H9 (cell line): ENCODE results near the gene RASGRF2. TPM values are rescaled to one million over a fixed set of nuclear protein-coding genes. Genes with fewer than 3 reads are reported as not detected.

Experiments
- DNase-seq: peaks from one replicate; pipeline ENCODE4 v3.0.0-alpha.2; 2017
- H2AFZ ChIP-seq: one replicate; pipeline ENCODE4 v1.6.1; 2013; ENCODE audit warnings: mild to moderate bottlenecking, low read length, control low read depth, moderate library complexity
- H2AK5ac ChIP-seq: 2 replicates; pipeline ENCODE4 v1.6.1; 2013; ENCODE audit warnings: low read length, control low read depth, mixed read lengths; ENCODE audit not compliant: insufficient read length
- H2BK120ac ChIP-seq: one replicate; pipeline ENCODE4 v1.6.1; 2013; ENCODE audit warnings: low read depth, mild to moderate bottlenecking, low read length, control low read depth, inconsistent platforms; ENCODE audit not compliant: poor library complexity, severe bottlenecking
- H2BK12ac ChIP-seq: 2 replicates; pipeline ENCODE4 v1.6.1; 2013; ENCODE audit warnings: low read length, control low read depth, mixed read lengths, low read depth; ENCODE audit not compliant: insufficient read length
- H2BK15ac ChIP-seq: 2 replicates; pipeline ENCODE4 v1.6.1; 2013; ENCODE audit warnings: low read depth, low read length, control low read depth
- H2BK20ac ChIP-seq: one replicate; pipeline ENCODE4 v1.6.1; 2013; ENCODE audit warnings: low read depth, mild to moderate bottlenecking, low read length, control low read depth, inconsistent platforms; ENCODE audit not compliant: poor library complexity, severe bottlenecking
- H2BK5ac ChIP-seq: 2 replicates; pipeline ENCODE4 v1.6.1; 2013; ENCODE audit warnings: low read length, control low read depth, mixed read lengths; ENCODE audit not compliant: insufficient read length
- H3K14ac ChIP-seq: 2 replicates; pipeline ENCODE4 v1.6.1; 2013; ENCODE audit warnings: low read length, control low read depth; ENCODE audit not compliant: insufficient read depth
- H3K18ac ChIP-seq: 2 replicates; pipeline ENCODE4 v1.6.1; 2013; ENCODE audit warnings: low read depth, mild to moderate bottlenecking, mixed read lengths, low read length, control low read depth; ENCODE audit not compliant: insufficient read length
- H3K23ac ChIP-seq: 2 replicates; pipeline ENCODE4 v1.6.1; 2013; ENCODE audit warnings: low read length, control low read depth, mixed read lengths, low read depth; ENCODE audit not compliant: insufficient read length
- H3K23me2 ChIP-seq: 2 replicates; pipeline ENCODE4 v1.6.1; 2013; ENCODE audit warnings: low read depth, mild to moderate bottlenecking, mixed read lengths, low read length, control low read depth; ENCODE audit not compliant: insufficient read length, poor library complexity, severe bottlenecking
- H3K27ac ChIP-seq: 2 replicates; pipeline ENCODE4 v1.5.1; 2013; ENCODE audit warnings: low read length, control low read depth, mixed read lengths, low read depth; ENCODE audit not compliant: insufficient read length
- H3K27me3 ChIP-seq: 2 replicates; pipeline ENCODE4 v1.6.1; 2013; ENCODE audit warnings: low read length, control low read depth, inconsistent platforms; ENCODE audit not compliant: insufficient read depth
- H3K4ac ChIP-seq: 2 replicates; pipeline ENCODE4 v1.6.1; 2013; ENCODE audit warnings: low read depth, mild to moderate bottlenecking, control low read depth, inconsistent platforms, low read length, moderate library complexity
- H3K4me1 ChIP-seq: 2 replicates; pipeline ENCODE4 v1.6.1; 2013; ENCODE audit warnings: low read length, control low read depth, inconsistent platforms; ENCODE audit not compliant: insufficient read depth
- H3K4me2 ChIP-seq: 2 replicates; pipeline ENCODE4 v1.6.1; 2013; ENCODE audit warnings: low read length, control low read depth, mixed read lengths; ENCODE audit not compliant: insufficient read length, insufficient read depth
- H3K56ac ChIP-seq: 2 replicates; pipeline ENCODE4 v1.6.1; 2013; ENCODE audit warnings: low read depth, mild to moderate bottlenecking, mixed read lengths, low read length, control low read depth; ENCODE audit not compliant: insufficient read length
- H3K79me1 ChIP-seq: 2 replicates; pipeline ENCODE4 v1.6.1; 2013; ENCODE audit warnings: low read depth, mild to moderate bottlenecking, moderate library complexity, low read length, control low read depth, inconsistent platforms; ENCODE audit not compliant: insufficient read depth, poor library complexity, severe bottlenecking
- H3K79me2 ChIP-seq: 2 replicates; pipeline ENCODE4 v1.6.1; 2013; ENCODE audit warnings: low read length, control low read depth, inconsistent platforms; ENCODE audit not compliant: insufficient read depth
- H3K9ac ChIP-seq: 2 replicates; pipeline ENCODE4 v1.6.1; 2013; ENCODE audit warnings: low read length, control low read depth, mixed read lengths; ENCODE audit not compliant: insufficient read length; ENCODE audit errors: extremely low read depth
- H3K9me3 ChIP-seq: one replicate; pipeline ENCODE4 v1.6.1; 2013; ENCODE audit warnings: low read depth, low read length, inconsistent platforms; ENCODE audit not compliant: control insufficient read depth
- H3T11ph ChIP-seq: one replicate; pipeline ENCODE4 v1.6.1; 2013; ENCODE audit warnings: mild to moderate bottlenecking, low read length, control low read depth, inconsistent platforms
- H4K20me1 ChIP-seq: one replicate; pipeline ENCODE4 v1.6.1; 2013; ENCODE audit not compliant: control insufficient read depth, insufficient read length, insufficient read depth
- H4K5ac ChIP-seq: 2 replicates; pipeline ENCODE4 v1.6.1; 2013; ENCODE audit warnings: low read depth, mild to moderate bottlenecking, mixed read lengths, low read length, control low read depth; ENCODE audit not compliant: insufficient read length
- H4K8ac ChIP-seq: replicated peaks from 2 replicates; pipeline ENCODE4 v1.6.1; 2013; ENCODE audit warnings: low read length, control low read depth, mixed read lengths, low read depth; ENCODE audit not compliant: insufficient read length
- H4K91ac ChIP-seq: 2 replicates; pipeline ENCODE4 v1.6.1; 2013; ENCODE audit warnings: low read depth, mild to moderate bottlenecking, moderate library complexity, mixed read lengths, low read length, control low read depth; ENCODE audit not compliant: insufficient read length
- H3K27ac Mint-ChIP-seq, 3 experiments: 2 replicates in 2 of 3; 3 replicates in 1 of 3; pipeline ENCODE4 v1.8.0; 2020 to 2021; ENCODE audit warnings: mixed read lengths in 3 of 3, mild to moderate bottlenecking in 1 of 3, moderate library complexity in 1 of 3
- H3K27me3 Mint-ChIP-seq: 2 replicates; pipeline ENCODE4 v1.8.0; 2021; ENCODE audit warnings: low read depth, mild to moderate bottlenecking, moderate library complexity, mixed read lengths
- H3K36me3 Mint-ChIP-seq, 3 experiments: 2 replicates in 2 of 3; 3 replicates in 1 of 3; pipeline ENCODE4 v1.8.0; 2020 to 2021; ENCODE audit warnings: low read depth in 3 of 3, mixed read lengths in 3 of 3; ENCODE audit not compliant: insufficient read depth in 1 of 3
- H3K4me1 Mint-ChIP-seq, 2 experiments: 2 replicates each; pipeline ENCODE4 v1.8.0; 2020; ENCODE audit warnings: mixed read lengths in 2 of 2
- H3K4me3 Mint-ChIP-seq, 2 experiments: 2 replicates in 1 of 2; 3 replicates in 1 of 2; pipeline ENCODE4 v1.8.0; 2020 to 2021; ENCODE audit warnings: mild to moderate bottlenecking in 2 of 2, mixed read lengths in 2 of 2, moderate library complexity in 1 of 2
- H3K9me3 Mint-ChIP-seq, 2 experiments: 2 replicates in 1 of 2; 3 replicates in 1 of 2; pipeline ENCODE4 v1.8.0; 2020; ENCODE audit warnings: mild to moderate bottlenecking in 2 of 2, mixed read lengths in 2 of 2, moderate library complexity in 1 of 2
- WGBS: extraction: QIAGEN DNeasy Blood & Tissue Kit; methylation state at CpG from one replicate; pipeline ENCODE4 v1.1.7; 2013; ENCODE audit warnings: missing lambda C conversion rate, low lambda C conversion rate, mixed read lengths; ENCODE audit not compliant: insufficient read length; ENCODE audit errors: extremely low coverage; 5-methylcytosine and 5-hydroxymethylcytosine counted together
- total RNA-seq: library from RNA; stranded (reverse); gene quantifications from 2 replicates; pipeline ENCODE4 v1.2.1, GENCODE V29; 2021
- TF ChIP-seq, protein P1 (sequence below): fragments of 200-600 bp; sonication (generic); conservative IDR thresholded peaks from 3 replicates; pipeline ENCODE4 v1.8.0; 2021; ENCODE audit warnings: antibody characterized with exemption, mild to moderate bottlenecking

The RASGRF2 gene
- total RNA-seq, 1 experiment from 2014 or later = 13.5 TPM

DNA sequence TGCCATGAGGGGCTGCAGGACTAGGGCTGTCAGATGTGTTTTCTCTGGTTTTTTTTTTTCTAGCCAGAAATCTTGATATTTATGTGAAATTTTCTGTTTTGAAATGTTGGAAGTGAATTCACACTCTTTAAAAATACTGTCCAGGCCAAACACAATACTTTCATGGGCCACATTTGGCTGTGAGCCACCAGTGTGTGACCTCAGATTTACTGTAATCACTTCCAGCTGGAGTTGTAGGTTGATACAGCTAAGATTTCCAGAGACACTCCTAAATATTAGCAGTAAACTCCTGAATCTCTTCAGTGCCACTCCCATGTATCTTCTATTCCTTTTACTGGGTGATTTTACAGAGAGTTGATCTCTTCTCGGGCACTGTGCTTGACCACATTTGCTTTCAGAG lies 180.8 kb downstream of the RASGRF2 start:
- Histone ChIP-seq H3K9ac (no peak overlapping the region), H3K4ac (no peak overlapping the region), H4K20me1 (no peaks in the 10 kb centered on the region), H2AFZ (no peak overlapping the region), H4K5ac (no peak overlapping the region), H3K4me1 (no peaks in the 10 kb centered on the region), H3K23me2 (no peaks in the 10 kb centered on the region), H2AK5ac (no peak overlapping the region), H3K79me2 (no peaks in the 10 kb centered on the region), H3K27me3 (no peaks in the 10 kb centered on the region), H3K18ac (no peak overlapping the region), H4K91ac (no peak overlapping the region), H2BK12ac (no peak overlapping the region), H3K14ac (no peak overlapping the region), H3T11ph (no peak overlapping the region), H3K4me2 (no peak overlapping the region), H4K8ac (no peak overlapping the region), H2BK20ac (no peak overlapping the region), H3K56ac (no peak overlapping the region), H2BK15ac (no peak overlapping the region), H3K79me1 (no peaks in the 10 kb centered on the region), H3K27ac (no peak overlapping the region), H3K9me3 (no peaks in the 10 kb centered on the region), H3K23ac (no peak overlapping the region), H2BK120ac (no peak overlapping the region), H2BK5ac (no peak overlapping the region)
- no peak overlapping the region for H3K4me3 Mint-ChIP-seq
- H3K9me3 Mint-ChIP-seq = peaks cover 0 to 4% of the 10 kb centered on the region in 2 experiments; a peak in 1 of 5 replicates
- H3K27me3 Mint-ChIP-seq = no peaks in the 10 kb centered on the region
- TF ChIP-seq, protein P1, sequence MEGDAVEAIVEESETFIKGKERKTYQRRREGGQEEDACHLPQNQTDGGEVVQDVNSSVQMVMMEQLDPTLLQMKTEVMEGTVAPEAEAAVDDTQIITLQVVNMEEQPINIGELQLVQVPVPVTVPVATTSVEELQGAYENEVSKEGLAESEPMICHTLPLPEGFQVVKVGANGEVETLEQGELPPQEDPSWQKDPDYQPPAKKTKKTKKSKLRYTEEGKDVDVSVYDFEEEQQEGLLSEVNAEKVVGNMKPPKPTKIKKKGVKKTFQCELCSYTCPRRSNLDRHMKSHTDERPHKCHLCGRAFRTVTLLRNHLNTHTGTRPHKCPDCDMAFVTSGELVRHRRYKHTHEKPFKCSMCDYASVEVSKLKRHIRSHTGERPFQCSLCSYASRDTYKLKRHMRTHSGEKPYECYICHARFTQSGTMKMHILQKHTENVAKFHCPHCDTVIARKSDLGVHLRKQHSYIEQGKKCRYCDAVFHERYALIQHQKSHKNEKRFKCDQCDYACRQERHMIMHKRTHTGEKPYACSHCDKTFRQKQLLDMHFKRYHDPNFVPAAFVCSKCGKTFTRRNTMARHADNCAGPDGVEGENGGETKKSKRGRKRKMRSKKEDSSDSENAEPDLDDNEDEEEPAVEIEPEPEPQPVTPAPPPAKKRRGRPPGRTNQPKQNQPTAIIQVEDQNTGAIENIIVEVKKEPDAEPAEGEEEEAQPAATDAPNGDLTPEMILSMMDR = no peak
- DNase-seq = no peak
- no CpG with 5 or more reads among the region's 1 CpG for WGBS
- peaks cover 0 to 2% (median 0%) of the 10 kb centered on the region in 3 experiments; a peak in 2 of 7 replicates for H3K36me3 Mint-ChIP-seq
- H3K27ac Mint-ChIP-seq = no peak overlapping the region
- no peaks in the 10 kb centered on the region for H3K4me1 Mint-ChIP-seq
